OCI-LY1 (cell line): ENCODE data around the gene GPLD1.

Experiments used
- EZH2 ChIP-seq: fragments of 200-600 bp; sonication (generic), shearing (Covaris generic); IDR thresholded peaks from 2 replicates; pipeline ENCODE4 v1.8.0; 2017; ENCODE audit warnings: borderline replicate concordance, mixed run types, mild to moderate bottlenecking, antibody characterized with exemption, low read length, moderate library complexity, mixed read lengths
- TF ChIP-seq, protein P1 (sequence below): fragments of 200-600 bp; sonication (generic), shearing (Covaris generic); IDR thresholded peaks from 2 replicates; pipeline ENCODE4 v1.5.1; 2017; ENCODE audit warnings: mild to moderate bottlenecking, antibody characterized with exemption, low read length, moderate library complexity, mixed read lengths

DNA sequence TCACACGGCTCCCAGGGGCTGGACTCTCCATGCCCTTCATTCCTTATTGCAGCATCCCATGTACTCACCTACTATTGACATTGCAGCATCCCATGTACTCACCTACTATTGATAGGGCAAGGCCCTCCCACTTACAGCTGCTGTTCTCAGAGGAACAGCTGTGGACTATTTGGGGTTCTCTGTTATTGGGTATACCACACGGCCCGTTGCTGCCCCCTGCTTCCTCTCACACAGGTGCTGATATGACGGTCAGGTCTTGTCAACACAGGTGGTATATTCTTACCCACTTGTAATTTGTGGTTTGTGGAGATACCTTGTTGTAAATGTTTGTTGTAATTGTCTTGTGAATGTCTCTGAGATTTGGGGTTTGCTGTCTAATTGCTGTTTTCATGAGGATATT lies 24.2 kb upstream of the GPLD1 start:
- TF ChIP-seq EZH2, result no peak
- TF ChIP-seq, protein P1, sequence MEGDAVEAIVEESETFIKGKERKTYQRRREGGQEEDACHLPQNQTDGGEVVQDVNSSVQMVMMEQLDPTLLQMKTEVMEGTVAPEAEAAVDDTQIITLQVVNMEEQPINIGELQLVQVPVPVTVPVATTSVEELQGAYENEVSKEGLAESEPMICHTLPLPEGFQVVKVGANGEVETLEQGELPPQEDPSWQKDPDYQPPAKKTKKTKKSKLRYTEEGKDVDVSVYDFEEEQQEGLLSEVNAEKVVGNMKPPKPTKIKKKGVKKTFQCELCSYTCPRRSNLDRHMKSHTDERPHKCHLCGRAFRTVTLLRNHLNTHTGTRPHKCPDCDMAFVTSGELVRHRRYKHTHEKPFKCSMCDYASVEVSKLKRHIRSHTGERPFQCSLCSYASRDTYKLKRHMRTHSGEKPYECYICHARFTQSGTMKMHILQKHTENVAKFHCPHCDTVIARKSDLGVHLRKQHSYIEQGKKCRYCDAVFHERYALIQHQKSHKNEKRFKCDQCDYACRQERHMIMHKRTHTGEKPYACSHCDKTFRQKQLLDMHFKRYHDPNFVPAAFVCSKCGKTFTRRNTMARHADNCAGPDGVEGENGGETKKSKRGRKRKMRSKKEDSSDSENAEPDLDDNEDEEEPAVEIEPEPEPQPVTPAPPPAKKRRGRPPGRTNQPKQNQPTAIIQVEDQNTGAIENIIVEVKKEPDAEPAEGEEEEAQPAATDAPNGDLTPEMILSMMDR, result peak; percentile 20; the same call in 1 of the 2 replicates
